BJ (cell line): ENCODE data around the gene CCDC47. TPM values are rescaled to one million over a fixed set of nuclear protein-coding genes. Genes with fewer than 3 reads are reported as not detected.
"Not testable (repeated sequence)": the region's sequence is repeated elsewhere in the genome, so short reads cannot be mapped to it uniquely, and the experiment has no call there.

ENCODE experiments used
- CTCF ChIA-PET: fragments of 350-600 bp; formaldehyde crosslinking; extraction: SDS; loops from one replicate; lab custom pipeline; 2021; ENCODE audit warnings: antibody characterized with exemption, inconsistent platforms; lab: Yijun Ruan, JAX
- POLR2A ChIA-PET: fragments of 300-600 bp; sonication (Branson Sonifier 250); formaldehyde crosslinking; extraction: SDS; loops from one replicate; lab custom pipeline; 2021; ENCODE audit warnings: antibody characterized with exemption; lab: Charles Lee
- DNase-seq: peaks from one replicate; pipeline ENCODE4 v3.0.0-alpha.2; 2011; ENCODE audit warnings: low read depth
- H3K27me3 ChIP-seq: 2 replicates; pipeline ENCODE4 v1.6.0; 2011; ENCODE audit warnings: low read length; ENCODE audit not compliant: control insufficient read depth, insufficient read depth
- H3K36me3 ChIP-seq: 2 replicates; pipeline ENCODE4 v1.5.1; 2011; ENCODE audit warnings: low read length; ENCODE audit not compliant: control insufficient read depth, insufficient read depth
- H3K4me3 ChIP-seq: 2 replicates; pipeline ENCODE4 v1.5.1; 2011; ENCODE audit warnings: low read depth, mild to moderate bottlenecking, control low read depth, low read length
- CTCF ChIP-seq: IDR thresholded peaks from 2 replicates; pipeline ENCODE4 v1.5.1; 2011; ENCODE audit warnings: low read depth, mild to moderate bottlenecking, control low read depth, inconsistent platforms, low read length, moderate library complexity; ENCODE audit not compliant: insufficient read depth
- polyA plus RNA-seq: library from polyadenylated mRNA; depleted of rRNA; stranded (reverse); fragments of >200 nt; gene quantifications from 2 replicates; pipeline ENCODE4 v1.2.3, GENCODE V29; 2011

The CCDC47 gene
- polyA plus RNA-seq, 1 experiment = 31.4 TPM

GRCh38 chr17:63735691-63736090 lies 37.7 kb downstream of the CCDC47 start:
- no peak overlapping the region for H3K4me3 ChIP-seq
- H3K36me3 ChIP-seq = no peaks in the 10 kb centered on the region
- POLR2A ChIA-PET = no interaction called here
- CTCF ChIA-PET = no interaction called here
- DNase-seq = no peak
- no peak for TF ChIP-seq CTCF
- no peaks in the 10 kb centered on the region for H3K27me3 ChIP-seq

- POLR2A ChIA-PET = no interaction called here
- no peaks in the 10 kb centered on the region for H3K27me3 ChIP-seq
- no peaks in the 10 kb centered on the region for H3K36me3 ChIP-seq
- no peak for DNase-seq
- no peak overlapping the region for H3K4me3 ChIP-seq
- CTCF ChIA-PET = no interaction called here
- no peak for TF ChIP-seq CTCF
These were observed 51.0 kb downstream of the CCDC47 start for GRCh38 chr17:63722403-63722802.

- H3K27me3 ChIP-seq, H3K4me3 ChIP-seq, H3K36me3 ChIP-seq, DNase-seq, POLR2A ChIA-PET: not testable (repeated sequence)
- CTCF ChIA-PET = interaction anchor here (0.6 to 2.3 kb wide), 2 partner anchors 10 to 143 kb away, joined by 3 to 10 read pairs; no protein-coding TSS in a partner anchor
These were observed 53.2 kb downstream of the CCDC47 start for GRCh38 chr17:63720194-63720593.

- POLR2A ChIA-PET = no interaction called here
- Histone ChIP-seq H3K27me3 (no peaks in the 10 kb centered on the region), H3K4me3 (no peak overlapping the region), H3K36me3 (0 out of 2 replicates have a peak, but pooled peaks cover 1% of the 10 kb centered on the region)
- no peak for DNase-seq
- no peak for TF ChIP-seq CTCF
- CTCF ChIA-PET = interaction anchor here (0.7 kb wide), 1 partner anchor 23 kb away, joined by 3 read pairs; no protein-coding TSS in a partner anchor
These were observed 54.4 kb downstream of the CCDC47 start for GRCh38 chr17:63718988-63719387.

- H3K36me3 ChIP-seq = peaks cover 3% of the 10 kb centered on the region; the same call in 1 of the 2 replicates
- no peak for DNase-seq
- POLR2A ChIA-PET = interaction anchor here (0.6 kb wide), 1 partner anchor 60 kb away, joined by 11 read pairs; no protein-coding TSS in a partner anchor
- no peak overlapping the region for H3K4me3 ChIP-seq
- no peaks in the 10 kb centered on the region for H3K27me3 ChIP-seq
- no peak for TF ChIP-seq CTCF
- CTCF ChIA-PET = no interaction called here
These were observed 57.0 kb downstream of the CCDC47 start for GRCh38 chr17:63716426-63716825.
